Small intestine (tissue), 4 donors: ENCODE data around the gene ISG20L2. TPM values are rescaled to one million over a fixed set of nuclear protein-coding genes. Genes with fewer than 3 reads are reported as not detected.

Experiments
- polyA plus RNA-seq, 4 donors: library from polyadenylated mRNA; stranded (reverse) in 3 of 4; unstranded in 1 of 4; fragments of 200-250 nt in 3 of 4; fragments of 120-200 nt in 1 of 4; gene quantifications; one replicate each; pipeline versions ENCODE4 v1.2.1 to v1.2.3, GENCODE V29; 2013
- donor health status: healthy with polysubstance abuse.
- donor health status: Bipolar disorder and iron deficiency.
- donor health status: healthy.

Gene ISG20L2
- polyA plus RNA-seq, 4 donors, result 12.5 to 34.5 (median 14.9) TPM

Other genes with a start within 250 kb of the ISG20L2 start
- 10 to 100 TPM in 2 of 4 donors, 1 to 10 TPM in 2; 5.8 to 23.7 (median 13.0) TPM for gene MEF2D, start 228.0 kb downstream of the ISG20L2 start, polyA plus RNA-seq
- 10 to 100 TPM in 2 of 4 donors, under 1 TPM in 2; 0.54 to 13.8 (median 7.3) TPM for gene IQGAP3, start 156.2 kb downstream of the ISG20L2 start, polyA plus RNA-seq
- gene TTC24, start 149.0 kb downstream of the ISG20L2 start, polyA plus RNA-seq, result under 1 TPM in 2 of 4 donors, not detected in 2; 0.18 to 0.19 TPM
- 100 to 1,000 TPM in 1 of 4 donors, 10 to 100 TPM in 3; 64.8 to 105 (median 94.3) TPM for gene NAXE, start 137.0 kb downstream of the ISG20L2 start, polyA plus RNA-seq
- 10 to 100 TPM in 3 of 4 donors, 1 to 10 TPM in 1; 8.9 to 31.0 (median 16.8) TPM for gene GPATCH4, start 127.3 kb downstream of the ISG20L2 start, polyA plus RNA-seq
- 10 to 100 TPM in 2 of 4 donors, under 1 TPM in 2; 0.22 to 25.9 (median 6.7) TPM for gene HAPLN2, start 109.4 kb downstream of the ISG20L2 start, polyA plus RNA-seq
- 1 to 10 TPM in 1 of 4 donors, under 1 TPM in 1, not detected in 2; 0.36 to 1.9 TPM for gene BCAN, start 86.6 kb downstream of the ISG20L2 start, polyA plus RNA-seq
- 10 to 100 TPM in 2 of 4 donors, 1 to 10 TPM in 1, under 1 TPM in 1; 0.22 to 17.9 (median 6.4) TPM for gene NES, start 51.4 kb downstream of the ISG20L2 start, polyA plus RNA-seq
- gene CRABP2, start 23.2 kb downstream of the ISG20L2 start, polyA plus RNA-seq, result 1 to 10 TPM in 2 of 4 donors, under 1 TPM in 2; 0.81 to 3.1 (median 1.4) TPM
- 10 to 100 TPM; 27.8 to 79.8 (median 49.4) TPM for gene METTL25B, start 297 bp downstream of the ISG20L2 start, polyA plus RNA-seq
- 100 to 1,000 TPM in 1 of 4 donors, 10 to 100 TPM in 3; 57.7 to 102 (median 58.6) TPM for gene MRPL24, start 12.3 kb upstream of the ISG20L2 start, polyA plus RNA-seq
- 100 to 1,000 TPM; 244 to 308 (median 277) TPM for gene HDGF, start 22.9 kb upstream of the ISG20L2 start, polyA plus RNA-seq
- gene PRCC, start 38.8 kb upstream of the ISG20L2 start, polyA plus RNA-seq, result 10 to 100 TPM; 45.2 to 56.7 (median 52.8) TPM
- 1 to 10 TPM in 3 of 4 donors, under 1 TPM in 1; 0.89 to 3.7 (median 2.4) TPM for gene SH2D2A, start 88.1 kb upstream of the ISG20L2 start, polyA plus RNA-seq
- gene INSRR, start 130.4 kb upstream of the ISG20L2 start, polyA plus RNA-seq, result under 1 TPM in 2 of 4 donors, not detected in 2; 0.01 to 0.04 TPM
- gene NTRK1, start 132.1 kb upstream of the ISG20L2 start, polyA plus RNA-seq, result under 1 TPM in 2 of 4 donors, not detected in 2; 0.10 to 0.67 TPM
- 1 to 10 TPM in 2 of 4 donors, under 1 TPM in 2; 0.22 to 6.5 (median 2.6) TPM for gene PEAR1, start 165.0 kb upstream of the ISG20L2 start, polyA plus RNA-seq
- gene LRRC71, start 191.9 kb upstream of the ISG20L2 start, polyA plus RNA-seq, result under 1 TPM in 2 of 4 donors, not detected in 2; 0.07 to 0.13 TPM